Measurements from ENCODE around the gene THBS4.

Gene THBS4

GRCh38 chr5:80076131-80077050 is 41.2 kb downstream of the THBS4 start:
- Histone ChIP-seq H4K8ac (ENCODE audit: low read depth, low read length) (no peak overlapping the region), H2BK12ac (ENCODE audit: low read length) (no peak overlapping the region), H3K4me2 (ENCODE audit: low read length) (no peak overlapping the region), H2AK5ac (ENCODE audit: low read length) (no peak overlapping the region), H3K23ac (ENCODE audit: low read length) (no peak overlapping the region), H4K12ac (ENCODE audit: low read depth, low read length) (no peak overlapping the region), H3K18ac (ENCODE audit: low read length) (no peak overlapping the region), H3K27ac (ENCODE audit: low read depth, low read length) (no peak overlapping the region), H2AFZ (ENCODE audit: insufficient read depth, low read length, poor library complexity) (no peak overlapping the region), H4K91ac (ENCODE audit: low read depth, low read length) (no peak overlapping the region), H3K9me3 (ENCODE audit: insufficient read depth, low read depth, low read length) (peaks cover 2% of the 10 kb centered on the region), H3K4me3 (ENCODE audit: low read depth, low read length) (no peak overlapping the region), H3K27me3 (ENCODE audit: insufficient read depth, low read length) (no peaks in the 10 kb centered on the region), H2BK120ac (ENCODE audit: insufficient read depth, low read length, poor library complexity) (no peak overlapping the region), H3K4me1 (ENCODE audit: control insufficient read depth in 1 of 2, insufficient read depth in 2 of 2, low read length in 2 of 2) (no peaks in the 10 kb centered on the region), H3K14ac (ENCODE audit: low read length) (no peak overlapping the region), H3K36me3 (ENCODE audit: control insufficient read depth in 1 of 2, insufficient read depth in 2 of 2, low read length in 2 of 2) (no peaks in the 10 kb centered on the region), H2BK5ac (ENCODE audit: low read depth, low read length, poor library complexity) (no peak overlapping the region), H3K79me1 (ENCODE audit: low read length) (no peaks in the 10 kb centered on the region), H3K9ac (ENCODE audit: low read length) (no peak overlapping the region), H3K79me2 (ENCODE audit: control insufficient read depth, insufficient read depth, low read length, poor library complexity) (no peaks in the 10 kb centered on the region), H3K4ac (ENCODE audit: low read depth, low read length) (no peak overlapping the region)
- no CpG with 5 or more reads among the region's 10 CpGs for WGBS (ENCODE audit: extremely low coverage, insufficient coverage, insufficient read length)
- no peak for DNase-seq

- H2BK5ac ChIP-seq (ENCODE audit: low read depth, low read length, poor library complexity) = no peak overlapping the region
- H3K79me2 ChIP-seq (ENCODE audit: control insufficient read depth, insufficient read depth, low read length, poor library complexity) = no peaks in the 10 kb centered on the region
- H2AFZ ChIP-seq (ENCODE audit: insufficient read depth, low read length, poor library complexity) = no peak overlapping the region
- H3K14ac ChIP-seq (ENCODE audit: low read length) = no peak overlapping the region
- no peak overlapping the region for H2BK12ac ChIP-seq (ENCODE audit: low read length)
- no peak overlapping the region for H4K12ac ChIP-seq (ENCODE audit: low read depth, low read length)
- H2AK5ac ChIP-seq (ENCODE audit: low read length) = no peak overlapping the region
- H3K4me1 ChIP-seq (ENCODE audit: control insufficient read depth in 1 of 2, insufficient read depth in 2 of 2, low read length in 2 of 2) = no peaks in the 10 kb centered on the region
- H4K91ac ChIP-seq (ENCODE audit: low read depth, low read length) = no peak overlapping the region
- no peaks in the 10 kb centered on the region for H3K79me1 ChIP-seq (ENCODE audit: low read length)
- H3K36me3 ChIP-seq (ENCODE audit: control insufficient read depth in 1 of 2, insufficient read depth in 2 of 2, low read length in 2 of 2) = no peaks in the 10 kb centered on the region
- H3K4me3 ChIP-seq (ENCODE audit: low read depth, low read length) = no peak overlapping the region
- H3K27ac ChIP-seq (ENCODE audit: low read depth, low read length) = no peak overlapping the region
- no CpG with 5 or more reads among the region's 3 CpGs for WGBS (ENCODE audit: extremely low coverage, insufficient coverage, insufficient read length)
- no peak overlapping the region for H3K4ac ChIP-seq (ENCODE audit: low read depth, low read length)
- no peak overlapping the region for H3K23ac ChIP-seq (ENCODE audit: low read length)
- no peak overlapping the region for H3K4me2 ChIP-seq (ENCODE audit: low read length)
- no peak for DNase-seq
- H4K8ac ChIP-seq (ENCODE audit: low read depth, low read length) = no peak overlapping the region
- no peak overlapping the region for H2BK120ac ChIP-seq (ENCODE audit: insufficient read depth, low read length, poor library complexity)
- no peak overlapping the region for H3K18ac ChIP-seq (ENCODE audit: low read length)
- H3K9me3 ChIP-seq (ENCODE audit: insufficient read depth, low read depth, low read length) = peaks cover 2% of the 10 kb centered on the region
- H3K9ac ChIP-seq (ENCODE audit: low read length) = no peak overlapping the region
- no peaks in the 10 kb centered on the region for H3K27me3 ChIP-seq (ENCODE audit: insufficient read depth, low read length)
These were observed 42.0 kb downstream of the THBS4 start for GRCh38 chr5:80077051-80077714.

- no peak overlapping the region for H3K9ac ChIP-seq (ENCODE audit: low read length)
- no peak overlapping the region for H2AK5ac ChIP-seq (ENCODE audit: low read length)
- H3K4me3 ChIP-seq (ENCODE audit: low read depth, low read length) = no peak overlapping the region
- no peak overlapping the region for H3K27ac ChIP-seq (ENCODE audit: low read depth, low read length)
- H3K36me3 ChIP-seq (ENCODE audit: control insufficient read depth in 1 of 2, insufficient read depth in 2 of 2, low read length in 2 of 2) = no peaks in the 10 kb centered on the region
- H3K27me3 ChIP-seq (ENCODE audit: insufficient read depth, low read length) = no peaks in the 10 kb centered on the region
- peaks cover 0 to 3% of the 10 kb centered on the region in 2 experiments for H3K4me1 ChIP-seq (ENCODE audit: control insufficient read depth in 1 of 2, insufficient read depth in 2 of 2, low read length in 2 of 2)
- H3K4ac ChIP-seq (ENCODE audit: low read depth, low read length) = no peak overlapping the region
- H3K4me2 ChIP-seq (ENCODE audit: low read length) = no peak overlapping the region
- no peak for DNase-seq
- H2BK5ac ChIP-seq (ENCODE audit: low read depth, low read length, poor library complexity) = no peak overlapping the region
- no peak overlapping the region for H3K18ac ChIP-seq (ENCODE audit: low read length)
- no peaks in the 10 kb centered on the region for H3K79me1 ChIP-seq (ENCODE audit: low read length)
- H3K9me3 ChIP-seq (ENCODE audit: insufficient read depth, low read depth, low read length) = peaks cover 2% of the 10 kb centered on the region
- H4K91ac ChIP-seq (ENCODE audit: low read depth, low read length) = no peak overlapping the region
- H3K14ac ChIP-seq (ENCODE audit: low read length) = no peak overlapping the region
- H2AFZ ChIP-seq (ENCODE audit: insufficient read depth, low read length, poor library complexity) = no peak overlapping the region
- H3K23ac ChIP-seq (ENCODE audit: low read length) = no peak overlapping the region
- no peak overlapping the region for H4K8ac ChIP-seq (ENCODE audit: low read depth, low read length)
- no peak overlapping the region for H2BK12ac ChIP-seq (ENCODE audit: low read length)
- H4K12ac ChIP-seq (ENCODE audit: low read depth, low read length) = no peak overlapping the region
- WGBS (ENCODE audit: extremely low coverage, insufficient coverage, insufficient read length) = no CpG with 5 or more reads among the region's 4 CpGs
- H2BK120ac ChIP-seq (ENCODE audit: insufficient read depth, low read length, poor library complexity) = no peak overlapping the region
- H3K79me2 ChIP-seq (ENCODE audit: control insufficient read depth, insufficient read depth, low read length, poor library complexity) = no peaks in the 10 kb centered on the region
These were observed 43.8 kb downstream of the THBS4 start for GRCh38 chr5:80078921-80079320.

GRCh38 chr5:80082281-80082680 is 47.1 kb downstream of the THBS4 start:
- Histone ChIP-seq H3K14ac (ENCODE audit: low read length) (no peak overlapping the region), H3K27ac (ENCODE audit: low read depth, low read length) (no peak overlapping the region), H3K79me2 (ENCODE audit: control insufficient read depth, insufficient read depth, low read length, poor library complexity) (no peaks in the 10 kb centered on the region), H3K18ac (ENCODE audit: low read length) (no peak overlapping the region), H3K4ac (ENCODE audit: low read depth, low read length) (no peak overlapping the region), H3K9me3 (ENCODE audit: insufficient read depth, low read depth, low read length) (no peaks in the 10 kb centered on the region), H2BK5ac (ENCODE audit: low read depth, low read length, poor library complexity) (no peak overlapping the region), H2BK12ac (ENCODE audit: low read length) (no peak overlapping the region), H4K12ac (ENCODE audit: low read depth, low read length) (no peak overlapping the region), H4K91ac (ENCODE audit: low read depth, low read length) (no peak overlapping the region), H3K4me1 (ENCODE audit: control insufficient read depth in 1 of 2, insufficient read depth in 2 of 2, low read length in 2 of 2) (peaks cover 0 to 3% of the 10 kb centered on the region in 2 experiments), H4K8ac (ENCODE audit: low read depth, low read length) (peak overlapping the region; percentile 70), H3K79me1 (ENCODE audit: low read length) (no peaks in the 10 kb centered on the region), H3K36me3 (ENCODE audit: control insufficient read depth in 1 of 2, insufficient read depth in 2 of 2, low read length in 2 of 2) (no peaks in the 10 kb centered on the region), H3K27me3 (ENCODE audit: insufficient read depth, low read length) (no peaks in the 10 kb centered on the region), H2AFZ (ENCODE audit: insufficient read depth, low read length, poor library complexity) (no peak overlapping the region), H2AK5ac (ENCODE audit: low read length) (no peak overlapping the region), H3K4me3 (ENCODE audit: low read depth, low read length) (no peak overlapping the region), H3K4me2 (ENCODE audit: low read length) (no peak overlapping the region), H3K23ac (ENCODE audit: low read length) (no peak overlapping the region), H2BK120ac (ENCODE audit: insufficient read depth, low read length, poor library complexity) (no peak overlapping the region), H3K9ac (ENCODE audit: low read length) (no peak overlapping the region)
- DNase-seq = no peak
- WGBS (ENCODE audit: extremely low coverage, insufficient coverage, insufficient read length) = no CpG with 5 or more reads among the region's 15 CpGs

Data from trophoblast cell (in vitro differentiated cells and primary cell).